Stimulated activated CD8-positive, alpha-beta memory T cell treated with anti-CD3 and anti-CD28 coated beads, Interleukin-4, amount 100 ng/mL, for 48 hours (primary cell): ENCODE results near the gene RBM39.
A peak's percentile ranks its signal among the peaks of the same experiment; 100 is the strongest.
"Not testable (repeated sequence)": the region's sequence is repeated elsewhere in the genome, so short reads cannot be mapped to it uniquely, and the experiment has no call there.

ENCODE experiments used
- DNase-seq: peaks from one replicate; pipeline ENCODE4 v3.0.0-alpha.2; 2020

The RBM39 gene

GRCh38 chr20:35704514-35705261, 37.4 kb downstream of the RBM39 start:
- DNase-seq = no peak

- no peak for DNase-seq
These were observed 39.0 kb downstream of the RBM39 start for GRCh38 chr20:35702824-35703695.

- no peak for DNase-seq
These were observed 39.8 kb downstream of the RBM39 start for GRCh38 chr20:35702051-35702823.

GRCh38 chr20:35700625-35701148, 41.4 kb downstream of the RBM39 start:
- no peak for DNase-seq

- DNase-seq = no peak
These were observed 42.0 kb downstream of the RBM39 start for GRCh38 chr20:35699957-35700624.

- peak; percentile 90 for DNase-seq
These were observed 42.7 kb downstream of the RBM39 start, which contains the start of the genes NFS1 and ROMO1 for GRCh38 chr20:35699127-35699956. NFS1 (minus strand) TSS chr20:35699352; CDS start chr20:35699288, 64 bp downstream. ROMO1 (plus strand) TSS chr20:35699405; CDS start chr20:35699633, 228 bp downstream.

- no peak for DNase-seq
These were observed 43.5 kb downstream of the RBM39 start for GRCh38 chr20:35698298-35699126.

- no peak for DNase-seq
These were observed 44.3 kb downstream of the RBM39 start for GRCh38 chr20:35697696-35698297.

- DNase-seq = no peak
These were observed 46.1 kb downstream of the RBM39 start for GRCh38 chr20:35695978-35696377.

- DNase-seq = no peak
These were observed 46.8 kb downstream of the RBM39 start for GRCh38 chr20:35695245-35695749.

- DNase-seq = no peak
These were observed 51.8 kb downstream of the RBM39 start for GRCh38 chr20:35690265-35690664.

GRCh38 chr20:35686872-35687271, 55.2 kb downstream of the RBM39 start:
- DNase-seq = not testable (repeated sequence)

- not testable (repeated sequence) for DNase-seq
These were observed 56.7 kb downstream of the RBM39 start for GRCh38 chr20:35685368-35685767.

- DNase-seq = no peak
These were observed 60.1 kb downstream of the RBM39 start for GRCh38 chr20:35681960-35682359.

GRCh38 chr20:35680452-35681183, 61.4 kb downstream of the RBM39 start:
- no peak for DNase-seq

GRCh38 chr20:35674921-35675320, 67.1 kb downstream of the RBM39 start:
- no peak for DNase-seq

GRCh38 chr20:35673884-35674283, 68.2 kb downstream of the RBM39 start:
- no peak for DNase-seq

GRCh38 chr20:35669681-35670080, 72.4 kb downstream of the RBM39 start:
- no peak for DNase-seq

GRCh38 chr20:35669221-35669620, 72.8 kb downstream of the RBM39 start:
- no peak for DNase-seq
